ENCODE measurements around the gene ATAD3C. TPM values are rescaled to one million over a fixed set of nuclear protein-coding genes. Genes with fewer than 3 reads are reported as not detected.
"Not testable (repeated sequence)": the region's sequence is repeated elsewhere in the genome, so short reads cannot be mapped to it uniquely, and the experiment has no call there.

Gene ATAD3C
- total and polyA plus RNA-seq, 10 of the 15 experiments (the other 5 are each of a cell fraction or from before 2014, with no cell fraction given), result 0.03 to 3.1 (median 0.86) TPM

GRCh38 chr1:1494311-1494710 lies 44.8 kb downstream of the ATAD3C start:
- H3K27me3 ChIP-seq (replicated peaks in 1 of 2; ENCODE audit: control insufficient read depth in 2 of 2, insufficient read depth in 2 of 2, low read length in 1 of 2); H3K4me2 ChIP-seq (ENCODE audit: control insufficient read depth, insufficient read depth); ATAC-seq; intact Hi-C loops (cut with micrococcal nuclease; ENCODE audit: unreplicated experiment); SMC1A ChIA-PET (ENCODE audit: uncharacterized antibody, unreplicated experiment); POLR2A ChIA-PET; DNase-seq (ENCODE audit: low read depth, low spot score); FAIRE-seq; CTCF ChIA-PET; in situ Hi-C loops (cut with MboI); H2AFZ ChIP-seq (ENCODE audit: control insufficient read depth, low read depth, low read length); H4K20me1 ChIP-seq (ENCODE audit: control insufficient read depth, insufficient read depth); H3K27ac ChIP-seq (ENCODE audit: control insufficient read depth, insufficient read depth); H3K4me1 ChIP-seq (ENCODE audit: control insufficient read depth, insufficient read depth, low read length); H3K9me3 ChIP-seq (replicated peaks; ENCODE audit: control insufficient read depth, insufficient read depth, low read length); RAD21 ChIA-PET (ENCODE audit: unreplicated experiment); H3K4me3 ChIP-seq; BruUV-seq (replicated peaks); H3K9ac ChIP-seq (ENCODE audit: control insufficient read depth, insufficient read depth, low read length); H3K79me2 ChIP-seq (ENCODE audit: control insufficient read depth, insufficient read depth, low read length): not testable (repeated sequence)
- WGBS (ENCODE audit: insufficient coverage, insufficient replicate concordance, low lambda C conversion rate, missing lambda C conversion rate), result 99% methylated on average over 22 of the region's 22 CpGs
- H3K36me3 ChIP-seq (ENCODE audit: control insufficient read depth in 2 of 2, insufficient read depth in 2 of 2, low read length in 1 of 2), result peaks cover 6 to 15% of the 10 kb centered on the region in 2 experiments; a peak in 3 of 4 replicates

- H3K4me3 ChIP-seq; in situ Hi-C loops (cut with MboI); H3K4me2 ChIP-seq (ENCODE audit: control insufficient read depth, insufficient read depth); intact Hi-C loops (cut with micrococcal nuclease; ENCODE audit: unreplicated experiment); H3K27me3 ChIP-seq (replicated peaks in 1 of 2; ENCODE audit: control insufficient read depth in 2 of 2, insufficient read depth in 2 of 2, low read length in 1 of 2); H2AFZ ChIP-seq (ENCODE audit: control insufficient read depth, low read depth, low read length); H3K4me1 ChIP-seq (ENCODE audit: control insufficient read depth, insufficient read depth, low read length); H4K20me1 ChIP-seq (ENCODE audit: control insufficient read depth, insufficient read depth); BruUV-seq (replicated peaks); POLR2A ChIA-PET; H3K9me3 ChIP-seq (replicated peaks; ENCODE audit: control insufficient read depth, insufficient read depth, low read length); DNase-seq (ENCODE audit: low read depth, low spot score); H3K79me2 ChIP-seq (ENCODE audit: control insufficient read depth, insufficient read depth, low read length); SMC1A ChIA-PET (ENCODE audit: uncharacterized antibody, unreplicated experiment); CTCF ChIA-PET; FAIRE-seq; RAD21 ChIA-PET (ENCODE audit: unreplicated experiment); H3K27ac ChIP-seq (ENCODE audit: control insufficient read depth, insufficient read depth); H3K9ac ChIP-seq (ENCODE audit: control insufficient read depth, insufficient read depth, low read length); ATAC-seq: not testable (repeated sequence)
- peaks cover 6 to 10% of the 10 kb centered on the region in 2 experiments; a peak in 3 of 4 replicates for H3K36me3 ChIP-seq (ENCODE audit: control insufficient read depth in 2 of 2, insufficient read depth in 2 of 2, low read length in 1 of 2)
- 91% methylated on average over 18 of the region's 18 CpGs for WGBS (ENCODE audit: insufficient coverage, insufficient replicate concordance, low lambda C conversion rate, missing lambda C conversion rate)
Observed at GRCh38 chr1:1495461-1495975, 46.0 kb downstream of the ATAD3C start.

All from GM12878 (cell line).